ENCODE data around the gene PTPRA. TPM values are rescaled to one million over a fixed set of nuclear protein-coding genes. Genes with fewer than 3 reads are reported as not detected.

PTPRA gene
- total RNA-seq, 1 donor from 2014 or later, result 67.0 TPM

DNA sequence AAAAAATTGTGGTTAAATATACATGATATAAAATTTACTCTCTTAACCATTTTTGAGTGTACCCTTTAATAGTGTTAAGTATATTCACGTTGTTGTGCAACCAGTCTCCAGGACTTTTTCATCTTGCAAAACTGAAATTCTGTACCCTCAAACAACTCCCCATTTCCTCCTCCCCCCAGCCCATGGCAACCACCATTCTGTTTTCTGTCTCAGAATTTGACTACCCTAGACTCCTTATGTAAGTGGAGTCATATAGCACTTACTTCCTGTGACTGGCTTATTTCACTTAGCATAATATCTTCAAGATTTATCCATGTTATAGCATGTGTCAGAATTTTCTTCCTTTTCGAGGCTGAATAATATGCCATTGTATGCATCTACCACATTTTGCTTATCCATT is 27.7 kb upstream of the PTPRA start:
- H3K27ac Mint-ChIP-seq, result no peak overlapping the region
- peaks cover 1% of the 10 kb centered on the region for H3K36me3 Mint-ChIP-seq
- H3K9me3 Mint-ChIP-seq, result no peaks in the 10 kb centered on the region
- TF ChIP-seq, protein P1, sequence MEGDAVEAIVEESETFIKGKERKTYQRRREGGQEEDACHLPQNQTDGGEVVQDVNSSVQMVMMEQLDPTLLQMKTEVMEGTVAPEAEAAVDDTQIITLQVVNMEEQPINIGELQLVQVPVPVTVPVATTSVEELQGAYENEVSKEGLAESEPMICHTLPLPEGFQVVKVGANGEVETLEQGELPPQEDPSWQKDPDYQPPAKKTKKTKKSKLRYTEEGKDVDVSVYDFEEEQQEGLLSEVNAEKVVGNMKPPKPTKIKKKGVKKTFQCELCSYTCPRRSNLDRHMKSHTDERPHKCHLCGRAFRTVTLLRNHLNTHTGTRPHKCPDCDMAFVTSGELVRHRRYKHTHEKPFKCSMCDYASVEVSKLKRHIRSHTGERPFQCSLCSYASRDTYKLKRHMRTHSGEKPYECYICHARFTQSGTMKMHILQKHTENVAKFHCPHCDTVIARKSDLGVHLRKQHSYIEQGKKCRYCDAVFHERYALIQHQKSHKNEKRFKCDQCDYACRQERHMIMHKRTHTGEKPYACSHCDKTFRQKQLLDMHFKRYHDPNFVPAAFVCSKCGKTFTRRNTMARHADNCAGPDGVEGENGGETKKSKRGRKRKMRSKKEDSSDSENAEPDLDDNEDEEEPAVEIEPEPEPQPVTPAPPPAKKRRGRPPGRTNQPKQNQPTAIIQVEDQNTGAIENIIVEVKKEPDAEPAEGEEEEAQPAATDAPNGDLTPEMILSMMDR (IDR thresholded peaks at IDR 0.05; ENCODE audit: unreplicated experiment), result no peak
- peaks cover 9% of the 10 kb centered on the region for H3K4me1 Mint-ChIP-seq
- DNase-seq (ENCODE audit: low spot score in 2 of 2, unreplicated experiment in 2 of 2), result no peak
- no peak overlapping the region for H3K4me3 Mint-ChIP-seq
- no peaks in the 10 kb centered on the region for H3K27me3 Mint-ChIP-seq (ENCODE audit: low read depth)

DNA sequence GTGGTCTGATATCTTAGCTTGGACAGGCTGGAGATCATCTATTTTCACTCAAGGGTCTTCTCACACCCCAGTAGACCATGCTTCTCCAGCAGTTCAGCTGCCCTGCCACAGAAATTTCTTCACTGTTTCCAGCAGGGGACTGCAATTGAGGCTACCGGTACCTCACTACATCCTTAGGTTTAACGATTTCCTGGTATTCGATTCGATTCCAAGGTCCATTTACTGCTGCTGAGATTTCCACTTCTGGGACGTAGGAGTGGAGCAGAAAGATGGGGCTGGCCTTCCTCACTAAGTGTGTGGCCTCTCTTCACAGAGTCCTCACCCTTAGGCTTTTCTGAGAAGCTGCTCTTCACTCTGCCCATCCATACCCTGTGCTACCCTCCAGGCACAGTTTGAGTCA is 26.6 kb upstream of the PTPRA start:
- H3K27ac Mint-ChIP-seq, result no peak overlapping the region
- no peak for DNase-seq (ENCODE audit: low spot score in 2 of 2, unreplicated experiment in 2 of 2)
- no peak overlapping the region for H3K4me3 Mint-ChIP-seq
- H3K9me3 Mint-ChIP-seq, result no peaks in the 10 kb centered on the region
- no peaks in the 10 kb centered on the region for H3K27me3 Mint-ChIP-seq (ENCODE audit: low read depth)
- peaks cover 5% of the 10 kb centered on the region for H3K4me1 Mint-ChIP-seq
- peaks cover 1% of the 10 kb centered on the region for H3K36me3 Mint-ChIP-seq
- TF ChIP-seq, protein P1 (IDR thresholded peaks at IDR 0.05; ENCODE audit: unreplicated experiment), result no peak

DNA sequence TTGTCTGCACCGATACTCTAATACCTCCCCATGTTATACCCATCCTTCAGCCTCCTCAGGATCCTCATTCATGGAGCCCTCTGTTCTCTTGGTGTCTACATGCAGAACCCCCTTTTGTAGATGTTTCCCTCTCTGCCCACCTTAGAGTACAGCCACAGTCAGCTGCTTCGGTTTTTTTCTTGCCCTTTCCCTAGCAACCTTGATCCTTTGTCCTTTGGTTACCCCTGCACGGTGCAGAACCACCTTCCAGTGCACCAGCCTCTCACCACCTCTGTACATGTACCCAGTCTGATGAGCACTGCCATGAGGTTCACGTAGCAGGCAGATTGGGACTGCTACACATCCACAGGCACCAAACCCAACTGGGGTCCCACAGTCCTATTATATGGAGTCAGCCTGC is 25.5 kb upstream of the PTPRA start:
- DNase-seq (ENCODE audit: low spot score in 2 of 2, unreplicated experiment in 2 of 2), result no peak
- TF ChIP-seq, protein P1 (IDR thresholded peaks at IDR 0.05; ENCODE audit: unreplicated experiment), result no peak
- no peak overlapping the region for H3K4me3 Mint-ChIP-seq
- peaks cover 5% of the 10 kb centered on the region for H3K4me1 Mint-ChIP-seq
- H3K36me3 Mint-ChIP-seq, result peaks cover 1% of the 10 kb centered on the region
- H3K9me3 Mint-ChIP-seq, result no peaks in the 10 kb centered on the region
- H3K27me3 Mint-ChIP-seq (ENCODE audit: low read depth), result no peaks in the 10 kb centered on the region
- no peak overlapping the region for H3K27ac Mint-ChIP-seq

DNA sequence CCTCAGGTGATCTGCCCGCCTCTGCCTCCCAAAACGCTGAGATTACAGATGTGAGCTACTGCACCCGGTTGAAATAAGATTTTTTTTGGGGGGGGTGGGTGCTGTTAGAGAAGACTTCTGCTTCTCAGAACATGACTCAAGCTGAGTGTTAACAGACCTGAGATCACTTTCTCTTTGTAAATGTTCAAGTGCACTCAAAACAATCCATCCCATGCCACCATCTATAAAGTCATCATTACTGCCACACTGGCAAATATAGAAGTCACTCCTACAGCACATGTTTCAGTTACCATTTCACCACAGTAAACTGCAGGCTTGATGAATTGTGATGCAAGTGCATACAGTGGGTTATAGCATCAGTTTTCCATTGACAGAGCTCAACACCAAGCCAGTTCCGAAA is 23.8 kb upstream of the PTPRA start:
- Mint-ChIP-seq H3K27ac (no peak overlapping the region), H3K4me3 (no peak overlapping the region), H3K36me3 (no peaks in the 10 kb centered on the region), H3K9me3 (no peaks in the 10 kb centered on the region), H3K27me3 (ENCODE audit: low read depth) (no peaks in the 10 kb centered on the region), H3K4me1 (no peaks in the 10 kb centered on the region)
- TF ChIP-seq, protein P1 (IDR thresholded peaks at IDR 0.05; ENCODE audit: unreplicated experiment), result no peak
- DNase-seq (ENCODE audit: low spot score in 2 of 2, unreplicated experiment in 2 of 2), result no peak

GRCh38 chr20:2851086-2851485 is 22.2 kb upstream of the PTPRA start:
- Mint-ChIP-seq H3K4me3 (no peak overlapping the region), H3K36me3 (no peaks in the 10 kb centered on the region), H3K9me3 (no peaks in the 10 kb centered on the region), H3K27ac (no peak overlapping the region), H3K27me3 (ENCODE audit: low read depth) (no peaks in the 10 kb centered on the region), H3K4me1 (no peaks in the 10 kb centered on the region)
- TF ChIP-seq, protein P1 (IDR thresholded peaks at IDR 0.05; ENCODE audit: unreplicated experiment), result no peak
- DNase-seq (ENCODE audit: low spot score in 2 of 2, unreplicated experiment in 2 of 2), result no peak

DNA sequence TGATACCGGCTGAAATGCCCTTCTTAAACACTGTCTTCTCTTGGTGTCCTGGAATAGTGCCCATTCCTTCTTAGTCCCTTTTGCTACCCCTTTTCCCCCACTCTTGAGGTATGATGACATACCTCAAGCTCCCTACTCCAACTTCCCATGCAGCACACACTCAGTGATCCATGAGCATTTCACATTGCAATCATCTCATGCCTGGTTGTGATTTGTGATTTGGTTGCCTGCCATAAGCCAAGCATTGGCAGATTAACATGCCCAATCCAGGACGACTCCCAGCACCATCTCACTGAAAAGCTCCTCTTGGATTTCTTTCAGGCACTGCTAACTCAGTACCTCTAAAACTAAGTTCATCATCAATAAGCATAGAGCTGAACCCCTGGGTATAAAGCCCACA is 14.7 kb upstream of the PTPRA start:
- no peaks in the 10 kb centered on the region for H3K4me1 Mint-ChIP-seq
- H3K9me3 Mint-ChIP-seq, result no peaks in the 10 kb centered on the region
- no peaks in the 10 kb centered on the region for H3K27me3 Mint-ChIP-seq (ENCODE audit: low read depth)
- peaks cover 7% of the 10 kb centered on the region for H3K36me3 Mint-ChIP-seq
- TF ChIP-seq, protein P1 (IDR thresholded peaks at IDR 0.05; ENCODE audit: unreplicated experiment), result no peak
- H3K27ac Mint-ChIP-seq, result no peak overlapping the region
- no peak for DNase-seq (ENCODE audit: low spot score in 2 of 2, unreplicated experiment in 2 of 2)
- no peak overlapping the region for H3K4me3 Mint-ChIP-seq

Measured in mesothelial cell of epicardium (in vitro differentiated cells).